Measurements from ENCODE around the gene SYT13.

GRCh38 chr11:45280449-45280848 lies 5.7 kb downstream of the SYT13 start:
- no peak for TF ChIP-seq EZH2phosphoT487 (IDR thresholded peaks at IDR 0.05; ENCODE audit: low read depth, severe bottlenecking, unreplicated experiment)
- TF ChIP-seq, protein P1, sequence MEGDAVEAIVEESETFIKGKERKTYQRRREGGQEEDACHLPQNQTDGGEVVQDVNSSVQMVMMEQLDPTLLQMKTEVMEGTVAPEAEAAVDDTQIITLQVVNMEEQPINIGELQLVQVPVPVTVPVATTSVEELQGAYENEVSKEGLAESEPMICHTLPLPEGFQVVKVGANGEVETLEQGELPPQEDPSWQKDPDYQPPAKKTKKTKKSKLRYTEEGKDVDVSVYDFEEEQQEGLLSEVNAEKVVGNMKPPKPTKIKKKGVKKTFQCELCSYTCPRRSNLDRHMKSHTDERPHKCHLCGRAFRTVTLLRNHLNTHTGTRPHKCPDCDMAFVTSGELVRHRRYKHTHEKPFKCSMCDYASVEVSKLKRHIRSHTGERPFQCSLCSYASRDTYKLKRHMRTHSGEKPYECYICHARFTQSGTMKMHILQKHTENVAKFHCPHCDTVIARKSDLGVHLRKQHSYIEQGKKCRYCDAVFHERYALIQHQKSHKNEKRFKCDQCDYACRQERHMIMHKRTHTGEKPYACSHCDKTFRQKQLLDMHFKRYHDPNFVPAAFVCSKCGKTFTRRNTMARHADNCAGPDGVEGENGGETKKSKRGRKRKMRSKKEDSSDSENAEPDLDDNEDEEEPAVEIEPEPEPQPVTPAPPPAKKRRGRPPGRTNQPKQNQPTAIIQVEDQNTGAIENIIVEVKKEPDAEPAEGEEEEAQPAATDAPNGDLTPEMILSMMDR (IDR thresholded peaks at IDR 0.05; ENCODE audit: poor library complexity): no peak
- TF ChIP-seq EZH2 (IDR thresholded peaks at IDR 0.05; ENCODE audit: borderline replicate concordance): no peak
